IMR-90 (cell line): ENCODE measurements around the gene TOP2A. TPM values are rescaled to one million over a fixed set of nuclear protein-coding genes. Genes with fewer than 3 reads are reported as not detected.

Source experiments
- ATAC-seq: fragments of 200-7000 bp; cut with Tn5 transposase; 2 replicates; pipeline ENCODE4 v1.9.1; 2020; ENCODE audit warnings: low read depth, mild to moderate bottlenecking, moderate library complexity
- BruUV-seq: library from RNA; stranded (reverse); fragments of 400-500 nt; replicated peaks from 2 replicates; lab custom pipeline; 2021; lab: Mats Ljungman, UMichigan
- CTCF ChIA-PET: fragments of 300-600 bp; formaldehyde crosslinking; extraction: SDS; loops from one replicate; lab custom pipeline; 2021; ENCODE audit warnings: antibody characterized with exemption; lab: Yijun Ruan, JAX
- POLR2A ChIA-PET: fragments of 300-600 bp; sonication (Branson Sonifier 250); formaldehyde crosslinking; loops from one replicate; lab custom pipeline; 2022; ENCODE audit warnings: antibody characterized with exemption; ENCODE audit not compliant: unreplicated experiment; lab: Charles Lee
- DNase-seq: peaks from one replicate; pipeline ENCODE4 v3.0.0; 2013
- H2AFZ ChIP-seq: replicated peaks from 2 replicates; pipeline ENCODE3; 2013; ENCODE audit warnings: low read length, mild to moderate bottlenecking; ENCODE audit not compliant: poor library complexity
- H2AK5ac ChIP-seq: 2 replicates; pipeline ENCODE4 v1.6.1; 2013; ENCODE audit warnings: low read depth, low read length, inconsistent platforms
- H2AK9ac ChIP-seq: replicated peaks from 2 replicates; pipeline ENCODE3; 2013; ENCODE audit warnings: mild to moderate bottlenecking, low read depth, low read length, moderate library complexity; ENCODE audit not compliant: poor library complexity
- H2BK120ac ChIP-seq: 2 replicates; pipeline ENCODE4 v1.6.1; 2013; ENCODE audit warnings: low read depth, low read length, inconsistent platforms
- H2BK15ac ChIP-seq: 3 replicates; pipeline ENCODE4 v1.6.1; 2013; ENCODE audit warnings: low read depth, low read length, inconsistent platforms
- H2BK20ac ChIP-seq: 2 replicates; pipeline ENCODE4 v1.6.1; 2013; ENCODE audit warnings: low read depth, mild to moderate bottlenecking, inconsistent platforms, low read length, moderate library complexity
- H2BK5ac ChIP-seq: 2 replicates; pipeline ENCODE4 v1.6.1; 2013; ENCODE audit warnings: mild to moderate bottlenecking, low read depth, low read length, inconsistent platforms; ENCODE audit not compliant: poor library complexity, severe bottlenecking
- H3K14ac ChIP-seq: replicated peaks from 2 replicates; pipeline ENCODE4 v1.6.1; 2013; ENCODE audit warnings: low read depth, low read length, inconsistent platforms
- H3K18ac ChIP-seq: 2 replicates; pipeline ENCODE4 v1.6.1; 2013; ENCODE audit warnings: low read depth, low read length, control low read depth
- H3K23ac ChIP-seq: 2 replicates; pipeline ENCODE4 v1.6.1; 2013; ENCODE audit warnings: low read depth, low read length, inconsistent platforms
- H3K27ac ChIP-seq: 2 replicates; pipeline ENCODE4 v1.5.1; 2013; ENCODE audit warnings: mild to moderate bottlenecking, control low read depth, low read length; ENCODE audit not compliant: insufficient read depth
- H3K27me3 ChIP-seq: 2 replicates; pipeline ENCODE4 v1.6.1; 2013; ENCODE audit warnings: low read length; ENCODE audit not compliant: control insufficient read depth, insufficient read depth
- H3K36me3 ChIP-seq: 2 replicates; pipeline ENCODE4 v1.6.1; 2013; ENCODE audit warnings: low read length, mixed read lengths; ENCODE audit not compliant: control insufficient read depth, insufficient read depth
- H3K4ac ChIP-seq: 2 replicates; pipeline ENCODE4 v1.6.1; 2013; ENCODE audit warnings: low read depth, low read length, inconsistent platforms
- H3K4me1 ChIP-seq: 2 replicates; pipeline ENCODE4 v1.6.1; 2013; ENCODE audit warnings: low read length, mixed read lengths; ENCODE audit not compliant: control insufficient read depth, insufficient read depth
- H3K4me2 ChIP-seq: 2 replicates; pipeline ENCODE4 v1.6.1; 2013; ENCODE audit warnings: low read depth, mild to moderate bottlenecking, control low read depth, low read length, moderate library complexity
- H3K4me3 ChIP-seq: 2 replicates; pipeline ENCODE4 v1.5.1; 2013; ENCODE audit warnings: low read depth, mild to moderate bottlenecking, control low read depth, low read length, moderate library complexity; ENCODE audit not compliant: insufficient read depth
- H3K56ac ChIP-seq: 2 replicates; pipeline ENCODE4 v1.6.1; 2013; ENCODE audit warnings: low read length, inconsistent platforms; ENCODE audit not compliant: insufficient read depth; ENCODE audit errors: extremely low read depth
- H3K79me1 ChIP-seq, 2 experiments: 2 replicates each; pipeline ENCODE4 v1.6.1; 2013; ENCODE audit warnings: low read length in 2 of 2, inconsistent platforms in 1 of 2, low read depth in 1 of 2
- H3K9ac ChIP-seq: 2 replicates; pipeline ENCODE4 v1.6.1; 2013; ENCODE audit warnings: low read depth, low read length, control low read depth
- H3K9me1 ChIP-seq: 2 replicates; pipeline ENCODE4 v1.6.1; 2013; ENCODE audit warnings: low read length, inconsistent platforms; ENCODE audit not compliant: insufficient read depth
- H3K9me3 ChIP-seq: 2 replicates; pipeline ENCODE4 v1.6.1; 2013; ENCODE audit warnings: low read length; ENCODE audit not compliant: control insufficient read depth, insufficient read depth
- H4K20me1 ChIP-seq: 2 replicates; pipeline ENCODE4 v1.6.1; 2013; ENCODE audit warnings: low read length, inconsistent platforms; ENCODE audit not compliant: insufficient read depth
- H4K5ac ChIP-seq: 2 replicates; pipeline ENCODE4 v1.6.1; 2013; ENCODE audit warnings: mild to moderate bottlenecking, low read depth, low read length, control low read depth
- H4K8ac ChIP-seq, 2 experiments: 2 replicates each; pipeline ENCODE4 v1.6.1; 2013; ENCODE audit warnings: low read depth in 2 of 2, low read length in 2 of 2, control low read depth in 1 of 2, inconsistent platforms in 1 of 2
- H4K91ac ChIP-seq: 2 replicates; pipeline ENCODE4 v1.6.1; 2013; ENCODE audit warnings: low read depth, low read length, inconsistent platforms; ENCODE audit not compliant: insufficient read depth
- CHD1 ChIP-seq: IDR thresholded peaks from 2 replicates; pipeline ENCODE4 v1.6.1; 2012; ENCODE audit warnings: low read depth, low read length, improper control_type of control experiment
- RAD21 ChIP-seq: IDR thresholded peaks from 2 replicates; pipeline ENCODE4 v1.6.1; 2012; ENCODE audit warnings: low read length, improper control_type of control experiment
- WGBS, 2 experiments: methylation state at CpG; one replicate each; pipeline versions ENCODE4 v1.1.5 to v1.1.7; 2013; ENCODE audit warnings: missing lambda C conversion rate in 2 of 2; ENCODE audit not compliant: insufficient read length in 1 of 2; ENCODE audit errors: extremely low coverage in 2 of 2; 5-methylcytosine and 5-hydroxymethylcytosine counted together
- dilution Hi-C: fragments of 300-500 bp; cut with HindIII; formaldehyde crosslinking; loops from one replicate; pipeline ENCODE4 v1.14.3; 2018; ENCODE audit warnings: low sequenced_read_pairs; ENCODE audit not compliant: unreplicated experiment
- in situ Hi-C: fragments of 300-500 bp; cut with MboI; formaldehyde crosslinking; loops from 3 replicates; pipeline ENCODE4 v1.14.3; 2019; ENCODE audit warnings: low sequenced_read_pairs, inconsistent platforms, mixed read lengths
- intact Hi-C: fragments of 100-400 bp; cut with micrococcal nuclease; formaldehyde crosslinking; loops from 2 replicates; pipeline ENCODE4 v1.10.0; 2022
- polyA plus RNA-seq, 3 experiments: library from polyadenylated mRNA; depleted of rRNA; stranded (reverse); fragments of >200 nt; gene quantifications; 2 replicates each; pipeline ENCODE4 v1.2.3, GENCODE V29; 2012; ENCODE audit warnings: low replicate concordance in 1 of 3
- total RNA-seq: library from RNA; depleted of rRNA; stranded (reverse); fragments of >200 nt; gene quantifications from 2 replicates; pipeline ENCODE4 v1.2.3, GENCODE V29; 2012
- TF ChIP-seq, protein P1 (sequence below): conservative IDR thresholded peaks from 2 replicates; pipeline ENCODE4 v1.5.1; 2012; ENCODE audit warnings: mild to moderate bottlenecking, low read depth, low read length, improper control_type of control experiment

The TOP2A gene
- total and polyA plus RNA-seq, 2 of the 4 experiments (the other 2 are of a cell fraction) = 43.4 to 68.5 TPM

- in situ Hi-C loops = no loop called here
Measured at GRCh38 chr17:40433551-40434415, 16.1 kb upstream of the TOP2A start.

More at GRCh38 chr17:40433551-40434415, 16.1 kb upstream of the TOP2A start:
- peaks cover 7% of the 10 kb centered on the region; the same call in 1 of the 2 replicates for H3K9me1 ChIP-seq
- no peaks in the 10 kb centered on the region for H4K20me1 ChIP-seq
- H3K14ac ChIP-seq = 0 out of 2 replicates have a peak overlapping the region, but pooled peaks have one; percentile 13
- peak; percentile 75 for ATAC-seq
- no peak overlapping the region for H3K4me2 ChIP-seq
- H3K27me3 ChIP-seq = no peaks in the 10 kb centered on the region; the same call in 1 of the 2 replicates
- no peaks in the 10 kb centered on the region for H3K36me3 ChIP-seq
- peaks cover 8% of the 10 kb centered on the region for H3K4me1 ChIP-seq
- no peak overlapping the region for H3K9ac ChIP-seq
- H3K27ac ChIP-seq = no peak overlapping the region
- no peak overlapping the region for H2BK15ac ChIP-seq
- H2BK20ac ChIP-seq = no peak overlapping the region
- 0 out of 4 replicates have a peak overlapping the region, but pooled peaks of 1 of the 2 experiments have one; percentile 49 for H4K8ac ChIP-seq
- 0 out of 2 replicates have a peak overlapping the region, but pooled peaks have one; percentile 5 for H3K4ac ChIP-seq
- ChIA-PET CTCF (no interaction called here), POLR2A (no interaction called here)
- H2AFZ ChIP-seq = peak overlapping the region; percentile 75
- DNase-seq = no peak
- 0 out of 2 replicates have a peak overlapping the region, but pooled peaks have one; percentile 9 for H3K18ac ChIP-seq
- dilution Hi-C loops = no loop called here
- H2BK5ac ChIP-seq = no peak overlapping the region
- H4K91ac ChIP-seq = no peak overlapping the region
- H2AK9ac ChIP-seq = no peak overlapping the region
- no peak overlapping the region; the same call in 1 of the 2 replicates for H3K23ac ChIP-seq
- no peak overlapping the region for H3K4me3 ChIP-seq
- 72% methylated on average over 2 of the region's 6 CpGs; no CpG with 5 or more reads in 1 of the 2 experiments for WGBS, 2 experiments
- H3K56ac ChIP-seq = no peak overlapping the region; the same call in 1 of the 2 replicates
- TF ChIP-seq, protein P1, sequence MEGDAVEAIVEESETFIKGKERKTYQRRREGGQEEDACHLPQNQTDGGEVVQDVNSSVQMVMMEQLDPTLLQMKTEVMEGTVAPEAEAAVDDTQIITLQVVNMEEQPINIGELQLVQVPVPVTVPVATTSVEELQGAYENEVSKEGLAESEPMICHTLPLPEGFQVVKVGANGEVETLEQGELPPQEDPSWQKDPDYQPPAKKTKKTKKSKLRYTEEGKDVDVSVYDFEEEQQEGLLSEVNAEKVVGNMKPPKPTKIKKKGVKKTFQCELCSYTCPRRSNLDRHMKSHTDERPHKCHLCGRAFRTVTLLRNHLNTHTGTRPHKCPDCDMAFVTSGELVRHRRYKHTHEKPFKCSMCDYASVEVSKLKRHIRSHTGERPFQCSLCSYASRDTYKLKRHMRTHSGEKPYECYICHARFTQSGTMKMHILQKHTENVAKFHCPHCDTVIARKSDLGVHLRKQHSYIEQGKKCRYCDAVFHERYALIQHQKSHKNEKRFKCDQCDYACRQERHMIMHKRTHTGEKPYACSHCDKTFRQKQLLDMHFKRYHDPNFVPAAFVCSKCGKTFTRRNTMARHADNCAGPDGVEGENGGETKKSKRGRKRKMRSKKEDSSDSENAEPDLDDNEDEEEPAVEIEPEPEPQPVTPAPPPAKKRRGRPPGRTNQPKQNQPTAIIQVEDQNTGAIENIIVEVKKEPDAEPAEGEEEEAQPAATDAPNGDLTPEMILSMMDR = peak; percentile 40
- TF ChIP-seq RAD21 (peak; percentile 24; the same call in 1 of the 2 replicates), CHD1 (no peak)
- no TSS peak for BruUV-seq
- intact Hi-C loops = no loop called here
- no peak overlapping the region for H2AK5ac ChIP-seq
- no peaks in the 10 kb centered on the region for H3K9me3 ChIP-seq
- H4K5ac ChIP-seq = no peak overlapping the region
- H3K79me1 ChIP-seq = no peaks in the 10 kb centered on the region
- H2BK120ac ChIP-seq = no peak overlapping the region
